Measurements from ENCODE around the gene CAMK1D. TPM values are rescaled to one million over a fixed set of nuclear protein-coding genes. Genes with fewer than 3 reads are reported as not detected.

The CAMK1D gene
- total RNA-seq, 2 experiments from 2014 or later = 19.0 to 25.6 TPM

GRCh38 chr10:12730809-12731519 is 381.6 kb downstream of the CAMK1D start:
- Histone ChIP-seq H3K4me2 (ENCODE audit: low read length) (no peak overlapping the region), H3K79me2 (ENCODE audit: insufficient read depth, low read depth, low read length) (no peaks in the 10 kb centered on the region), H3K9me2 (ENCODE audit: insufficient read depth, low read length) (no peaks in the 10 kb centered on the region), H3K4me3 (ENCODE audit: low read depth, low read length, poor library complexity, severe bottlenecking) (no peak overlapping the region), H3K9me3 (ENCODE audit: low read length) (no peaks in the 10 kb centered on the region), H4K20me1 (ENCODE audit: insufficient read depth, low read length) (no peaks in the 10 kb centered on the region), H2AFZ (ENCODE audit: low read length) (no peak overlapping the region), H3K4me1 (ENCODE audit: insufficient read depth, low read length, poor library complexity, severe bottlenecking) (no peaks in the 10 kb centered on the region), H3K27ac (ENCODE audit: low read depth, low read length, poor library complexity, severe bottlenecking) (no peak overlapping the region), H3K36me3 (ENCODE audit: insufficient read depth, low read length) (no peaks in the 10 kb centered on the region)
- CTCF ChIA-PET (ENCODE audit: unreplicated experiment) = no interaction called here
- POLR2A ChIA-PET = no interaction called here
- DNase-seq (ENCODE audit: low spot score) = no peak
- no peak for TF ChIP-seq EZH2phosphoT487 (IDR thresholded peaks at IDR 0.05; ENCODE audit: borderline replicate concordance, low read depth, low read length)
- intact Hi-C loops (cut with micrococcal nuclease; ENCODE audit: unreplicated experiment) = no loop called here
- no TSS peak for BruUV-seq (replicated peaks)

GRCh38 chr10:12733271-12733670 is 383.9 kb downstream of the CAMK1D start:
- TF ChIP-seq CTCF (conservative IDR thresholded peaks at IDR 0.05; ENCODE audit: low read length) (no peak), EZH2phosphoT487 (IDR thresholded peaks at IDR 0.05; ENCODE audit: borderline replicate concordance, low read depth, low read length) (no peak)
- Histone ChIP-seq H3K4me2 (ENCODE audit: low read length) (no peak overlapping the region), H3K36me3 (ENCODE audit: insufficient read depth, low read length) (no peaks in the 10 kb centered on the region), H3K4me3 (ENCODE audit: low read depth, low read length, poor library complexity, severe bottlenecking) (no peak overlapping the region), H3K9me3 (ENCODE audit: low read length) (no peaks in the 10 kb centered on the region), H3K79me2 (ENCODE audit: insufficient read depth, low read depth, low read length) (no peaks in the 10 kb centered on the region), H3K9me2 (ENCODE audit: insufficient read depth, low read length) (no peaks in the 10 kb centered on the region), H3K27ac (ENCODE audit: low read depth, low read length, poor library complexity, severe bottlenecking) (no peak overlapping the region), H2AFZ (ENCODE audit: low read length) (no peak overlapping the region), H4K20me1 (ENCODE audit: insufficient read depth, low read length) (no peaks in the 10 kb centered on the region), H3K4me1 (ENCODE audit: insufficient read depth, low read length, poor library complexity, severe bottlenecking) (no peaks in the 10 kb centered on the region)
- ChIA-PET POLR2A (no interaction called here), CTCF (ENCODE audit: unreplicated experiment) (no interaction called here)
- DNase-seq (ENCODE audit: low spot score) = no peak
- intact Hi-C loops (cut with micrococcal nuclease; ENCODE audit: unreplicated experiment) = no loop called here
- no TSS peak for BruUV-seq (replicated peaks)

GRCh38 chr10:12735843-12736462 is 386.6 kb downstream of the CAMK1D start:
- no peaks in the 10 kb centered on the region for H3K9me2 ChIP-seq (ENCODE audit: insufficient read depth, low read length)
- H3K4me3 ChIP-seq (ENCODE audit: low read depth, low read length, poor library complexity, severe bottlenecking) = no peak overlapping the region
- TF ChIP-seq EZH2phosphoT487 (IDR thresholded peaks at IDR 0.05; ENCODE audit: borderline replicate concordance, low read depth, low read length) (no peak), CTCF (conservative IDR thresholded peaks at IDR 0.05; ENCODE audit: low read length) (no peak)
- no peaks in the 10 kb centered on the region for H3K79me2 ChIP-seq (ENCODE audit: insufficient read depth, low read depth, low read length)
- BruUV-seq (replicated peaks) = no TSS peak
- intact Hi-C loops (cut with micrococcal nuclease; ENCODE audit: unreplicated experiment) = no loop called here
- DNase-seq (ENCODE audit: low spot score) = no peak
- CTCF ChIA-PET (ENCODE audit: unreplicated experiment) = no interaction called here
- no peaks in the 10 kb centered on the region for H3K4me1 ChIP-seq (ENCODE audit: insufficient read depth, low read length, poor library complexity, severe bottlenecking)
- H3K36me3 ChIP-seq (ENCODE audit: insufficient read depth, low read length) = no peaks in the 10 kb centered on the region
- POLR2A ChIA-PET = interaction anchor here (0.6 kb wide), 1 partner anchor 175 kb away, joined by 4 read pairs; no protein-coding TSS in a partner anchor
- no peak overlapping the region for H3K27ac ChIP-seq (ENCODE audit: low read depth, low read length, poor library complexity, severe bottlenecking)
- no peak overlapping the region for H3K4me2 ChIP-seq (ENCODE audit: low read length)
- no peaks in the 10 kb centered on the region for H3K9me3 ChIP-seq (ENCODE audit: low read length)
- H4K20me1 ChIP-seq (ENCODE audit: insufficient read depth, low read length) = no peaks in the 10 kb centered on the region
- no peak overlapping the region for H2AFZ ChIP-seq (ENCODE audit: low read length)

Measured in OCI-LY7 (cell line).